B cell (primary cell): Measurements from ENCODE around the gene ATP11A.

ENCODE experiments used
- CTCF ChIP-seq: fragments of 200-600 bp; IDR thresholded peaks from one replicate; pipeline ENCODE4 v1.8.0; 2022; ENCODE audit warnings: antibody characterized with exemption, mild to moderate bottlenecking
- EZH2 ChIP-seq: IDR thresholded peaks from 2 replicates; pipeline ENCODE4 v1.6.1; 2012; ENCODE audit warnings: borderline replicate concordance, low read depth, mild to moderate bottlenecking, moderate library complexity, low read length; ENCODE audit not compliant: insufficient read depth, poor library complexity, severe bottlenecking

- TF ChIP-seq CTCF, result no peak
- TF ChIP-seq EZH2, result no peak
These were observed 170.0 kb downstream of the ATP11A start for GRCh38 chr13:112859817-112860190.
